ENCODE results near the gene DCST2.

DNA sequence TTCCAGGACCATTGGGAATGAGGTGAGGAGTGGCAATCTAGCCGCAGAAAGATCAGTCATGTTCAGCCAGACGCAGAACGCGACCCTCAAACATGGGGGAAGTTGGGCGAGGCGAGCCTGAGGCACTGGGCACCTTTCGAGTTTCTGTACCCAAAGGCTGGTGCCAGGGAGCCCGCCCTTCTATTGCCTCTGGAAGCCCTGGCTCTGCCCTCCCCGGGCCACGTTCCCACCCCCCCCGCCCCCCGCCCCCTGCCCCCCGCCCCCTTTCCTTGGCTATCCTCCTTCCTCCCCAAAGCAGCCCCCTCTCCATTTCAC lies 33.2 kb downstream of the DCST2 start:
- TF ChIP-seq, protein P1, sequence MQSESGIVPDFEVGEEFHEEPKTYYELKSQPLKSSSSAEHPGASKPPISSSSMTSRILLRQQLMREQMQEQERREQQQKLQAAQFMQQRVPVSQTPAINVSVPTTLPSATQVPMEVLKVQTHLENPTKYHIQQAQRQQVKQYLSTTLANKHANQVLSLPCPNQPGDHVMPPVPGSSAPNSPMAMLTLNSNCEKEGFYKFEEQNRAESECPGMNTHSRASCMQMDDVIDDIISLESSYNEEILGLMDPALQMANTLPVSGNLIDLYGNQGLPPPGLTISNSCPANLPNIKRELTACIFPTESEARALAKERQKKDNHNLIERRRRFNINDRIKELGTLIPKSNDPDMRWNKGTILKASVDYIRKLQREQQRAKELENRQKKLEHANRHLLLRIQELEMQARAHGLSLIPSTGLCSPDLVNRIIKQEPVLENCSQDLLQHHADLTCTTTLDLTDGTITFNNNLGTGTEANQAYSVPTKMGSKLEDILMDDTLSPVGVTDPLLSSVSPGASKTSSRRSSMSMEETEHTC (IDR thresholded peaks at IDR 0.05) = no peak
- no peak for TF ChIP-seq NONO (IDR thresholded peaks at IDR 0.05; ENCODE audit: low read depth in 2 of 2, low read length in 1 of 2)
- TF ChIP-seq POLR2A (conservative IDR thresholded peaks at IDR 0.05) = no peak
- TF ChIP-seq CTCF (IDR thresholded peaks at IDR 0.05 in 2 of 3, conservative IDR thresholded peaks at IDR 0.05 in 1 of 3; ENCODE audit: insufficient read depth in 2 of 3, low read depth in 1 of 3, low read length in 3 of 3) = no peak
- no peak for TF ChIP-seq MEF2A (IDR thresholded peaks at IDR 0.05; ENCODE audit: control insufficient read depth, low read depth, low read length)
- no peak for TF ChIP-seq EP300 (IDR thresholded peaks at IDR 0.05; ENCODE audit: low read length)
- TF ChIP-seq, protein P2, sequence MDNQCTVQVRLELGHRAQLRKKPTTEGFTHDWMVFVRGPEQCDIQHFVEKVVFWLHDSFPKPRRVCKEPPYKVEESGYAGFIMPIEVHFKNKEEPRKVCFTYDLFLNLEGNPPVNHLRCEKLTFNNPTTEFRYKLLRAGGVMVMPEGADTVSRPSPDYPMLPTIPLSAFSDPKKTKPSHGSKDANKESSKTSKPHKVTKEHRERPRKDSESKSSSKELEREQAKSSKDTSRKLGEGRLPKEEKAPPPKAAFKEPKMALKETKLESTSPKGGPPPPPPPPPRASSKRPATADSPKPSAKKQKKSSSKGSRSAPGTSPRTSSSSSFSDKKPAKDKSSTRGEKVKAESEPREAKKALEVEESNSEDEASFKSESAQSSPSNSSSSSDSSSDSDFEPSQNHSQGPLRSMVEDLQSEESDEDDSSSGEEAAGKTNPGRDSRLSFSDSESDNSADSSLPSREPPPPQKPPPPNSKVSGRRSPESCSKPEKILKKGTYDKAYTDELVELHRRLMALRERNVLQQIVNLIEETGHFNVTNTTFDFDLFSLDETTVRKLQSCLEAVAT (IDR thresholded peaks at IDR 0.05) = no peak
- no peak for TF ChIP-seq GABPB1 (CRISPR knock-in tag; IDR thresholded peaks at IDR 0.05)
- no peak for TF ChIP-seq ZNF232 (CRISPR knock-in tag; IDR thresholded peaks at IDR 0.05)
- no peak for TF ChIP-seq CHCHD3 (CRISPR knock-in tag; IDR thresholded peaks at IDR 0.05)
- TF ChIP-seq ZNF263 (CRISPR knock-in tag; IDR thresholded peaks at IDR 0.05; ENCODE audit: borderline replicate concordance) = no peak
- TF ChIP-seq EZH2 (IDR thresholded peaks at IDR 0.05; ENCODE audit: borderline replicate concordance, low read depth, low read length) = no peak
- no peak for TF ChIP-seq ELF4 (CRISPR knock-in tag; IDR thresholded peaks at IDR 0.05)

Measured in K562 (cell line).